SK-N-DZ (cell line): ENCODE results near the gene OGDHL.

Experiments used
- DNase-seq: peaks from one replicate; pipeline ENCODE4 v3.0.0-alpha.2; 2015; ENCODE audit warnings: low spot score

The OGDHL gene

DNA sequence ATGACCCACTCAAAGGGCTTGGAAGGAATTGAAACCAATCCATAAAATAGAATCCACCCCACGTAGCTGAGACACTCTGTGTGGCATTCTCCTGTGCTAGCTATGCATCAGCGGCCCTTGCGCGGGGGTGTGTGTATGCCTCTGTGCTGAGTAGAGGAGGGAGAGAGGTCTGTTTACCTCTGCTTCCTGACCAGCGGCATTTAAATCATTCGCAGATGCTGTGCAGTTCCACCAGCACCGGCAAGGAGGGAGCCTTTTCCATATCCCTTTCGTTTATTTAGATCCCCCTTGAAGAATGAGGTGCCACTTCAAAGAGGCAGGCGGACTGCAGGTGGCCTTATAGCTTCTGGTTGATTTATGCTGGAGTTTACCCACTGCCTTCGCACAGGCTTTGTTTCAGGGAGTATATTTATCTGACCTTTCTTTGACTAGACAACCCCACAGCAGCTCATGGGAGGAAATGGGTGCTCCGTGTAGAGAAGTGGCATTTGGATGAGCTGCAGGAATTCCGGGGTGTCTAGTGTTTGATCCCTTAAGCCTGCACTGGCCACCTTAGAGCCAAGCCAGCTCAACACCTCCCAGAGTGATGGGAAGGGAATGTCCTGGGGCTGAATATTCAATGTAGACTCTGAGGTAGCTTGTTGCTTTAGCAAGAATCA is 71.3 kb downstream of the OGDHL start:
- no peak for DNase-seq

DNA sequence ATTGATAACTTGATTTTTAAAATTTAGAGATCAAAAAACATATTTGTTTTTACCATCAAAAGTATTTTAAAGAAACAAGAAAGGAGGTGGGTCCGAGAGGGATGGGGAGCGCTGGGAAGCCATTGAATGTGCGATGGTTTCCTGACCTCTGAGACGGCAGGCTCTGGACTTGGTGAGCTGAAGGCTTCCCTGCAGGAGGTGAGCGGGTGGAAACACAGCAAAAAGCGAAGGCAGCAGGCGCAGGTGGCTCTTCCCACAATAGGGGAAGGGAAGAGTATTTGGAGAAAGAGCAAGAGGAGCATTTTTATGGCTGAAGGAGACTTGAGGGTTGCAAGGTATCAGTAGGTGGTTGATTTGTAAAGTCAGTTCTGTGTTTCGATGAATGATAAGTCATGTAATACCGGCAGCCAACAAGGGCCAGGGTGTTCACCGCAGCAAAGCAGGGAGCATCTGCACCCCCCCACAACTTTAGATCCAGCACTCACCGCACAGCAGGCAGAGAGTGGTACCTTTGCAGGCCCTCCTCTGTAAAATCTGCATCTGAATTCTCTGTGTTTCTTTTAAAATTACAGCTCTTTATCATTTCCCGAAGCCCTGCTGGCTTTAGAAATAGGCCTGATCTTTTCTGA is 72.1 kb downstream of the OGDHL start:
- DNase-seq = no peak

DNA sequence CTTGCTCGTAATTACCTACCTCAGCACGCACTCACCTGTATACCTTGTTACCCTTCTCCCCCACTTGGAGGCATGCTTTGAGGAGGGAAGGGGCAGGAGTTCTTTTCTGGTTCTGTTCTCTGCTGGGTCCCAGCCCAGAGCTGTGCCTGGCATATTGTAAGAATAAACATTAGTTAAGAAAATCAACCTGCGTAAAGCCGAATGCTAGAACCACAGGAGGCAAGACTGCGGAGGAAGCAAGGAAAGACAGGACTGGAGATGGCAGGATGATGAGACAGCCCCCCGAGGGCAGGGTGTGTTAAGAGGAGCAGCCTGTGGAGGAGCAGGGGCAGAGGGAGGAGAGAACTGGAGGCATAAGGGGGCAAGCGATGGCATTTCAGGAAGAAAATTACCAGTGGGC is 73.2 kb downstream of the OGDHL start:
- DNase-seq = no peak

- no peak for DNase-seq
These were observed 73.8 kb downstream of the OGDHL start for GRCh38 chr10:49688261-49688846.

DNA sequence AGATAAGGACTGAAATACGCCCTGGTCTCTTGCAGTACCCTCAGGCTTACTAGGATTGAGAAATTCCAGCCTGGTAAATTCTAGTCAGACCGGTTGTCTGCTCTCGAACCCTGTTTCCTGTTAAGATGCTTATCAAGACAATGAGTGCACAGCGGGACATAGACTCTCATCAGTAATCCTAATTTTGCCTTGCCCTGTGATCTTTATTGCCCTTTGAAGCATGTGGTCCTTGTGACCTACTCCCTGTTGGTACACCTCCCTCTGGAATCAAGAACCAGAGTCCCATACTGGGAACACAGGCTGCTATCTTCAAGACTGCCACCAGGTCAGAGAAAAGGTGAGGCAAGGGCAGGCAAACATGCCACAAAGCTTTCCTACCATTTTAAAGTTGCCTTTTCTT is 75.5 kb downstream of the OGDHL start:
- no peak for DNase-seq
